Pons (tissue), 1 donor: ENCODE results near the gene KAZN.

Experiments
- DNase-seq: peaks from one replicate; pipeline ENCODE4 v3.0.0-alpha.2; 2016; ENCODE audit warnings: low spot score

The KAZN gene

DNA sequence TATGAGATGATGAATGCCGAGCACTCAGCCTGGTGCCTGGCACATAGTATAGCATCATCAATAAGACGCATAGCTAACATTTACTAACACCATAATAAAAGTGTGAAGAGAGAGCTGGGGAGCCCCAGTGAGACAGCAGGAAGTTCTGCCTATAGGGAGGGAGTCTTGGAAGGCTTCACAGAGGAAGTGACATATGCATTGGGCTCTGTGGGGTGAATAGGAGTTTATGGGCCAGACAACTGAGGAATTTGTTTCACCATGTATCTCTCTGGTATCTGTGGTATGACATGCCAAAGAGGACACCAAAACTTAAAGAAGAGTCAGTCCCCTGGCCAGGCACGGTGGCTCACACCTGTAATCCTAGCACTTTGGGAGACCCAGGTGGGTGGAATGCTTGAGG is 436.8 kb downstream of the KAZN start:
- no peak for DNase-seq

DNA sequence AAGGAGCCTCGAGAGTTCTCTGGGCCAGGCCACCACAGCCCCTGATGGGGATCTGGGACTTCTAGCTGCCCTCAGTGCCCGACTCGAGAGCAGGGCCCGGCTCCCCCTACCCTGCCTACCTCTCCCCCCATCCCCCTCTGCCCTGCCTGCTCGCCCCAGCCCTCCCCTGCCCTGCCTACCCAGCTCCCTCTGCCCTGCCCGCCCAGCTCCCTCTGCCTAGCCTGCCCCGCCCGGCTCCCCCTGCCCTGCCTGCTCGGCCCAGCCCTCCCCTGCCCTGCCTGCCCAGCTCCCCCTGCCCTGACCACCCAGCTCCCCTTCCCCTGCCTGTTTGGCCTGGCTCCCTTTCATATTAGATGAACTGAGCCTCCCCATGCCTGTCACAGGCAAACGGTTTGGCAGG is 437.6 kb downstream of the KAZN start:
- no peak for DNase-seq

- DNase-seq, result no peak
Observed at GRCh38 chr1:15038232-15039016, 439.9 kb downstream of the KAZN start.

DNA sequence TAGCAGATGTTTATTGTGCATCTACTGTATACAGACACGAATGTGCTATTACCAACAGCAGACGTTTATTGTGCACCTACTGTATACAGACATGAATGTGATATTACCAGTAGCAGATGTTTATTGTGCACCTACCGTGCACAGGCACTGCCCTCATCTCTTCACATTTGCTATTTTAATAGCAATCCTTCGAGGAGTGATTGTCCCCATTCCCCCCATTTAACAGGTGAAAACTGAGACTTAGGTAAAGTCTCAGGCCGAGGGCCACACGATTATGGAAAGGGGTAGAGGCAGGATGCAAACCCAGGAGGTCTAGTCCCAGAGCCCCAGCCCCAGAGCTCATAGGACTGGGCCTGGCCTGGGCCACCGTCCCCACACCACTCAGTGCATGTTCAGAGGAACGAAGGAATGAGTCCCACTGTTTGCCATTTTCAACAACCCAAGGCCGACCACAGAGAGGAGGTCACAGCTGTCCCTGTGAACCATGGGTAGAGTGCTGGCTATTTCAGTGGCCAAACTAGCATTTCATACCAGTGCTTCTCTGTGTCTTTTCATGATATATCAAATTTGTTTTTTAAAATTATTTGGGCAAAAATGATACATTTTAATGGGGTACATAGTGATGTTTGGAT is 440.6 kb downstream of the KAZN start:
- no peak for DNase-seq

- no peak for DNase-seq
Observed at GRCh38 chr1:15039901-15040300, 441.4 kb downstream of the KAZN start.

- DNase-seq, result peak; percentile 25
Observed at GRCh38 chr1:15040685-15041084, 442.2 kb downstream of the KAZN start.

DNA sequence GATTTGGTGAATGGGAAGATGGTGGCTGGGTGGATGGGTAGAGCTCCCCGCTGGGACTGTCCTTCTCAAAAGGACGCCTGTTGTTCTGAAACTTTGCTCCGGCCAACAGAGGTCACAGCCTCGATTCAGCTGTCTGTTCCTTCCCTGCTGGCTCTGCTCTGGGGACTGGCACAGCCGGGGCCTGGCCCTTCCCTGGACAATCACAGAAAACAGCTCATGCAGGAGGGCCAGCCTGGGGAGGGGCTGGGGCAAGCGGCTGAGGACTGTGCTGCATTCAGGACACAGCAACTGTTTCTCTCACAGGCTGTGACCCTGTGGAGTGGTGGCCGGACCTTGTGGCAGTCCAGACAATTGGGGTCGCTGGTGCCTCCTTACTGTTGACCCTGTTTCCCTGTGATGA is 444.4 kb downstream of the KAZN start:
- peak; percentile 96 for DNase-seq

- no peak for DNase-seq
Observed at GRCh38 chr1:15043934-15044333, 445.4 kb downstream of the KAZN start.

DNA sequence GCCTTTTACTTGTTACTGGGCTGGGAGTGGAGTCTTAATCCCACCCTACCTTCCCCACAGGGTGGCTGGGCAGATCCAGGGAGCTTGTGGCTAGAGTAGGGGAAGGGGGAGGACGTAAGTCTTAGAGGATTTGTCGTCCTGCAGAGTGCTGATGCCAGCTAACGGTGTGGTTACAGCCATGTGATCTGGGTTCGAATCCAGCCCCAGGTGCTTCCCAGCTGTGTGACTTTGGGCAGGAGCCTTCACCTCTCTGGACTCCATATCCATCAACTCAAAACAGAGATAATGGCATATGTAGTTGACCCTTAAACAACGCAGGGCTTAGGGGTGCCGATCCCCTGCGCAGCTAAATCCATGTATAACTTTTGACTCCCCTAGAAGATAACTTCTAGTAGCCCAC is 446.6 kb downstream of the KAZN start:
- DNase-seq, result no peak

- DNase-seq, result peak; percentile 80
Observed at GRCh38 chr1:15046487-15047165, 448.1 kb downstream of the KAZN start.

DNA sequence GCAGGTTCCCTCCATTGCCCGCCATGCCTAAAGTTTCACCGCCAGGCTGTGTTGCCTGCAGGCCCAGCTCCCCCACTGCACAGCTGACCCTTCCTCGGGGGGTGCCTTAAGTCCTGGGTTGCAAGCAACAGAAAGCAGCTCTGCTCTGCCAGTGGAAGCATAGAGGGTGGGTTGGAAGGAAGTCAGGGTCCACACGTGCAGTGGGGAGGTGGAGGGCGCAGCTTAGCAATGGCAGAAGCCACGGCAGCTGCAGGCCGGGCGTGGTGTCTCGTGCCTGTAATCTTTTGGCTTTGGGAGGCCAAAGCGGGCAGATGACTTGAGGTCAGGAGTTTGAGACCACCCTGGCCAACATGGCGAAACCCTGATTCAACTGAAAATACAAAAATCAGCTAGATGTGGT is 448.8 kb downstream of the KAZN start:
- DNase-seq, result no peak

DNA sequence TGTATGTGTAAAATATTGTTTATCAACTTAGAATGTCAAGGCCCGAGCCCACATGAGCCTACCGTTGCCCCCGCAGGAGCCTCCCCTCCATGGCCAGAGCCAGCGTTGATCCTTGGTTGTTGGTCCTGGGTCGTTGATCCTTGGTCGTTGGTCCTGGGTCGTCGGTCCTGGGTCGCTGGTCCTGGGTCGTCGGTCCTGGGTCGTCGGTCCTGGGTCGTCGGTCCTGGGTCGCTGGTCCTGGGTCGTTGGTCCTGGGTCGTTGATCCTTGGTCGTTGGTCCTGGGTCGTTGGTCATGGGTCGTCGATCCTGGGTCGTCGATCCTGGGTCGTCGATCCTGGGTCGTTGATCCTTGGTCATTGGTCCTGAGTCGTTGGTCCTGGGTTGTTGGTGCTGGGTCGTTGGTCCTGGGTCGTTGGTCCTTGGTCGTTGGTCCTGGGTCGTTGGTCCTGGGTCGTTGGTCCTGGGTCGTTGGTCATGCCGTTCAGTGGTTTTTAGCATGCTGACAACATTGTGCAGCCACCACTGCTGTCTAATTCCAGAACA is 450.0 kb downstream of the KAZN start:
- DNase-seq, result no peak

DNA sequence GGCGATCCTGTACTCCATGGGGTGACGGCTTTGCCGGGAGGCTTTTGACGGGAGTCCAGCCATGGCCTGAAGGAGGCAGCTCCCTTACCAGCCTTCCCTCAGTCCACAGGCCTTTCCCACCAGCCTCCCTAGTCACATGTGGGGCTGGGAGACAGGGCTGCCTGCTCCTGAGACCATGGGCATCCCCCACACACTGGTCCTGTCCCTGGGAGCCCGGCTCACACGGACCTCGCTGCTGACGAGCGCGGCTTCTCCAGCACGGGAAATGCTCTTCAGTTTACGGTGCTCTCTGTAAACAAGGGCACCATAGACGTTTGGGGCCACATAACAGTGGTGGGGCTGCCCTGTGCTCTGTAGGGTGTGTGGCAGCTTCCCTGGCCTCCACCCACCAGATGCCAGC is 450.6 kb downstream of the KAZN start:
- DNase-seq, result no peak

- no peak for DNase-seq
Observed at GRCh38 chr1:15051882-15052528, 453.5 kb downstream of the KAZN start.

DNA sequence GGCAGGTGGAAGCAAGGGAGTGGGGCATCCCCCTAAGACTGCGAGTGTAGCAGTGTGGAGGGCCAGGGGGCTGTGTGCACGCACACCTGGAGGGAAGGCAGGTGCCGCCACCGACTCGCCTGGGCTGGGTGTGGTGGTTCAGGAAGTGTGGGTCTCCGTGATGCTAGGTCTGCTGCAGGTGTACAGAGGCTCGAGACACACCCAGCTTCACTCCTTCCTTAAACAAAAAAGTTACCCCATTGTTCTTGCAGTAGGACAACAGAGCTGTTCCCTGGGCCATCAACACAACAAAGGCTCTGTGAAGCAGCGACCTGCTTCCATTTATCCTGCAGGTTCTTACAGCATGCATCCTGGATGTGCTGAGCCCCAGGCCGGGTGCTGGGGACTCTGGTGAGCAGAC is 454.7 kb downstream of the KAZN start:
- no peak for DNase-seq

DNA sequence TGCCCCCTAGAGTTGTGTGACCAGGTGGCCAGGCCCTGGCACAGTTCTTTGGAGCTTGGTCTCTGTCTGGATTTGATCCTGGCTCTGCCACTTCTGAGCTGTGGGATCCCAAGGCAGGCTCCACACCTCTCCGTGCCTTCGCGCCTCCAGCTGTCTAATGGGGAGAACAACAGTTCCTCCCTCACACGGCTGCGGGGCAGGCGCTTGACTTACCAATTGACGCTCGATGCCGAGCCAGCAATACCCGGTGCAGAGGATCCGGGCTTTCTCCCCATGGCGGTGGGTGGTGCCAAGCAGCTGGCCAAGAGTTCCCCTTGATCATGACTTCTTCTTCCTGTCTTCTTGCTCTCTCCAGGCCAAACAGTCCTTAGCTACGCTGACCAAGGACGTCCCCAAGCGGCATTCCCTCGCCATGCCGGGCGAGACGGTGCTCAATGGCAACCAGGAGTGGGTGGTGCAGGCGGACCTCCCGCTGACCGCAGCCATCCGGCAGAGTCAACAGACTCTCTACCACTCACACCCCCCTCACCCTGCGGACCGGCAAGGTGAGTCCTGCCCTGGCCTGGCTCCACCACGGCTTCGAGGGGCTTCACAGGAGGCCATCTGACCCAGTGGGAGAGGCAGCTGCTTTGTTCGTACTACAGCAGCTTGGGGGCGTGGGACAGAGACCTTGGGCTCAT is 457.4 kb downstream of the KAZN start:
- no peak for DNase-seq

- no peak for DNase-seq
Observed at GRCh38 chr1:15056515-15057285, 458.2 kb downstream of the KAZN start.

GRCh38 chr1:15057834-15058233 is 459.3 kb downstream of the KAZN start:
- DNase-seq, result no peak

DNA sequence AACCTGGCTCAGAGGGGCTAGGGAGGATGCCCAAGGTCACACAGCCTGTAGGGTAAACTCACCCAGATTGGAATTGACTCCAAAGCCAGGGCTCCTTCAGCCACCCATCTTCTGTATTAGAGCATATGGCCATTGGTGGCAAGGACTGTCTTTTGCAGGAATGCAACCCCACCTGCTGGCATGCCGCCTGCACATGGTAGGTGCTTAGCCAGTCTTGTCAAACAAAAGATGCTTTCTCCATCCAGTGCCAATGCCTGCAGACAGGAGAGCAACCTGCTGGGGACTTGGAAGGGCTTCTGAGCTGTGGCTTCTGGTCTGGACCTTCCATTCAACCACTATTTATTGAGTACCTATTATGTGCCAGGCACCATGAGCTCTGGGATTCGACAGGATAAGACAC is 459.8 kb downstream of the KAZN start:
- no peak for DNase-seq

DNA sequence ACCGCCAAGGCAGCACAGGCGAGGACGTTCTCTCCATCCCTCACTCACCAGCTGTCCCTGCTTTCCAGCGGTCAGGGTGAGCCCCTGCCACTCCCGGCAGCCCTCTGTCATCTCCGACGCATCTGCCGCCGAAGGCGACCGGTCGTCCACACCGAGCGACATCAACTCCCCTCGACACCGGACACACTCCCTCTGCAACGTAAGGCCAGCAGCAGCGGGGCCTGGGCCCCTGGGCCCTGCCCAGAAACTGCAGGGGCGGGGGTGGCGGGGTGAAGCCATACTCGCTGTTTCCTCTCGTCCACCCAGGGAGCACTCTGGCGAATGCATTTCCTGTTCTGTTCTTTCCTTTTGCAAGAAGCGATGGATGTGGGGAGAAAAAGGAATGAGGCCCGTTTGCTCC is 461.6 kb downstream of the KAZN start:
- no peak for DNase-seq

GRCh38 chr1:15062479-15063099 is 464.1 kb downstream of the KAZN start:
- no peak for DNase-seq
